HepG2 (cell line): ENCODE data around the gene GDF11. TPM values are rescaled to one million over a fixed set of nuclear protein-coding genes. Genes with fewer than 3 reads are reported as not detected.

Experiments
- ATF7-NPFF ChIP-seq: sonication (generic); formaldehyde crosslinking; IDR thresholded peaks from 2 replicates; pipeline ENCODE4 v1.8.1; 2023; ENCODE audit warnings: mild to moderate bottlenecking, low read depth, missing genetic modification reagents, moderate library complexity
- FIP1L1 ChIP-seq: fragments of 200-400 bp; formaldehyde crosslinking; IDR thresholded peaks from 2 replicates; pipeline ENCODE4 v1.6.1; 2018; ENCODE audit warnings: low read depth, mild to moderate bottlenecking, low read length, moderate library complexity, borderline replicate concordance; ENCODE audit not compliant: insufficient read depth
- GATAD1 ChIP-seq: IDR thresholded peaks from 2 replicates; pipeline ENCODE4 v1.6.1; 2016; ENCODE audit warnings: missing genetic modification reagents, missing compliant biosample characterization
- HDAC6 ChIP-seq: fragments of 200-600 bp; sonication (generic); IDR thresholded peaks from 2 replicates; pipeline ENCODE4 v1.7.0; 2017; ENCODE audit warnings: mild to moderate bottlenecking, antibody characterized with exemption, low read length, low read depth
- HNF4G ChIP-seq, 2 experiments: sonication (generic) in 1 of 2; formaldehyde crosslinking in 1 of 2; IDR thresholded peaks; 2 replicates each; pipeline versions ENCODE4 v1.4.0 to v1.6.1; 2011 to 2020; ENCODE audit warnings: borderline replicate concordance in 2 of 2, low read depth in 2 of 2, mild to moderate bottlenecking in 2 of 2, low read length in 1 of 2, missing genetic modification reagents in 1 of 2, moderate library complexity in 1 of 2
- KLF11 ChIP-seq: IDR thresholded peaks from 2 replicates; pipeline ENCODE4 v1.6.1; 2016; ENCODE audit warnings: missing compliant biosample characterization
- RBM22 ChIP-seq: fragments of 200-400 bp; formaldehyde crosslinking; optimal IDR thresholded peaks from 2 replicates; pipeline ENCODE3; 2017; ENCODE audit warnings: mild to moderate bottlenecking, low read length, moderate library complexity
- REPIN1 ChIP-seq: sonication (generic); formaldehyde crosslinking; IDR thresholded peaks from 2 replicates; pipeline ENCODE4 v1.8.0; 2022; ENCODE audit warnings: missing genetic modification reagents, low read depth, mild to moderate bottlenecking, borderline replicate concordance
- SAP130 ChIP-seq: IDR thresholded peaks from 2 replicates; pipeline ENCODE4 v1.6.1; 2016; ENCODE audit warnings: low read depth
- TCF12 ChIP-seq, 2 experiments: fragments of 450-650 bp in 1 of 2; sonication (generic) in 1 of 2; formaldehyde crosslinking in 1 of 2; IDR thresholded peaks; 2 replicates each; pipeline versions ENCODE4 v1.6.1 to v1.8.0; 2017 to 2022; ENCODE audit warnings: antibody characterized with exemption in 1 of 2, mild to moderate bottlenecking in 1 of 2, missing genetic modification reagents in 1 of 2, moderate library complexity in 1 of 2
- YEATS2 ChIP-seq: sonication (generic); formaldehyde crosslinking; IDR thresholded peaks from 2 replicates; pipeline ENCODE4 v1.4.0; 2020; ENCODE audit warnings: missing genetic modification reagents, borderline replicate concordance
- ZBED4 ChIP-seq: sonication (generic); formaldehyde crosslinking; IDR thresholded peaks from 2 replicates; pipeline ENCODE4 v1.4.0; 2020; ENCODE audit warnings: missing genetic modification reagents, borderline replicate concordance
- ZMAT3 ChIP-seq: sonication (generic); formaldehyde crosslinking; conservative IDR thresholded peaks from 2 replicates; pipeline ENCODE4 v1.7.0; 2021; ENCODE audit warnings: missing genetic modification reagents
- ZNF180 ChIP-seq: sonication (generic); formaldehyde crosslinking; IDR thresholded peaks from 2 replicates; pipeline ENCODE4 v1.4.0; 2020; ENCODE audit warnings: low read depth, missing genetic modification reagents, borderline replicate concordance
- ZNF33B ChIP-seq: sonication (generic); formaldehyde crosslinking; IDR thresholded peaks from 2 replicates; pipeline ENCODE4 v1.5.1; 2020; ENCODE audit warnings: mild to moderate bottlenecking, missing genetic modification reagents
- ZNF44 ChIP-seq: sonication (generic); formaldehyde crosslinking; IDR thresholded peaks from 2 replicates; pipeline ENCODE4 v1.5.1; 2020; ENCODE audit warnings: mild to moderate bottlenecking, missing genetic modification reagents
- ZNF530 ChIP-seq: sonication (generic); formaldehyde crosslinking; IDR thresholded peaks from 2 replicates; pipeline ENCODE4 v1.5.0; 2020; ENCODE audit warnings: low read depth, mild to moderate bottlenecking, missing genetic modification reagents
- ZNF747 ChIP-seq: sonication (generic); formaldehyde crosslinking; IDR thresholded peaks from 2 replicates; pipeline ENCODE4 v1.8.1; 2023; ENCODE audit warnings: missing genetic modification reagents, mild to moderate bottlenecking, borderline replicate concordance
- ZNF878 ChIP-seq: sonication (generic); formaldehyde crosslinking; IDR thresholded peaks from 2 replicates; pipeline ENCODE4 v1.8.1; 2023; ENCODE audit warnings: mild to moderate bottlenecking, missing genetic modification reagents, moderate library complexity
- polyA plus RNA-seq, 8 experiments: library from polyadenylated mRNA; depleted of rRNA in 3 of 8; stranded (reverse) in 7 of 8; unstranded in 1 of 8; fragments of >200 nt; fragmentation: Illumina TruSeq in 4 of 8; extraction: Trizol in 4 of 8; gene quantifications; 2 replicates each; pipeline versions ENCODE4 v1.2.1 to v1.2.3, GENCODE V29; 2011 to 2016; ENCODE audit warnings: low read depth in 4 of 8, missing spikeins in 1 of 8, mixed read lengths in 1 of 8; ENCODE audit not compliant: insufficient read depth in 1 of 8
- total RNA-seq, 5 experiments: library from RNA; depleted of rRNA; stranded (reverse); fragments of >200 nt; fragmentation: Illumina TruSeq; extraction: Trizol; gene quantifications; 2 replicates each; pipeline ENCODE4 v1.2.3, GENCODE V29; 2016; ENCODE audit warnings: low read depth in 1 of 5
- TF ChIP-seq, protein P1 (sequence below): sonication (generic); formaldehyde crosslinking; IDR thresholded peaks from 2 replicates; pipeline ENCODE4 v1.4.0; 2020; ENCODE audit warnings: missing genetic modification reagents, borderline replicate concordance
- TF ChIP-seq, protein P2 (sequence below): sonication (generic); formaldehyde crosslinking; IDR thresholded peaks from 2 replicates; pipeline ENCODE4 v1.4.0; 2020; ENCODE audit warnings: mild to moderate bottlenecking, missing genetic modification reagents

Gene GDF11
- total and polyA plus RNA-seq, 2 of the 13 experiments (the other 11 are each of a cell fraction or from before 2014, with no cell fraction given), result 0.63 to 1.5 TPM

- TF ChIP-seq, protein P1, sequence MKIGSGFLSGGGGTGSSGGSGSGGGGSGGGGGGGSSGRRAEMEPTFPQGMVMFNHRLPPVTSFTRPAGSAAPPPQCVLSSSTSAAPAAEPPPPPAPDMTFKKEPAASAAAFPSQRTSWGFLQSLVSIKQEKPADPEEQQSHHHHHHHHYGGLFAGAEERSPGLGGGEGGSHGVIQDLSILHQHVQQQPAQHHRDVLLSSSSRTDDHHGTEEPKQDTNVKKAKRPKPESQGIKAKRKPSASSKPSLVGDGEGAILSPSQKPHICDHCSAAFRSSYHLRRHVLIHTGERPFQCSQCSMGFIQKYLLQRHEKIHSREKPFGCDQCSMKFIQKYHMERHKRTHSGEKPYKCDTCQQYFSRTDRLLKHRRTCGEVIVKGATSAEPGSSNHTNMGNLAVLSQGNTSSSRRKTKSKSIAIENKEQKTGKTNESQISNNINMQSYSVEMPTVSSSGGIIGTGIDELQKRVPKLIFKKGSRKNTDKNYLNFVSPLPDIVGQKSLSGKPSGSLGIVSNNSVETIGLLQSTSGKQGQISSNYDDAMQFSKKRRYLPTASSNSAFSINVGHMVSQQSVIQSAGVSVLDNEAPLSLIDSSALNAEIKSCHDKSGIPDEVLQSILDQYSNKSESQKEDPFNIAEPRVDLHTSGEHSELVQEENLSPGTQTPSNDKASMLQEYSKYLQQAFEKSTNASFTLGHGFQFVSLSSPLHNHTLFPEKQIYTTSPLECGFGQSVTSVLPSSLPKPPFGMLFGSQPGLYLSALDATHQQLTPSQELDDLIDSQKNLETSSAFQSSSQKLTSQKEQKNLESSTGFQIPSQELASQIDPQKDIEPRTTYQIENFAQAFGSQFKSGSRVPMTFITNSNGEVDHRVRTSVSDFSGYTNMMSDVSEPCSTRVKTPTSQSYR (CRISPR knock-in tag), result peak; percentile 68
- no peak for TF ChIP-seq ZBED4 (CRISPR knock-in tag)
- no peak for TF ChIP-seq TCF12 (IDR thresholded peaks at IDR 0.05)
- no peak for TF ChIP-seq TCF12 (CRISPR knock-in tag; IDR thresholded peaks at IDR 0.05)
- peak; percentile 61; the same call in 1 of the 2 replicates for TF ChIP-seq REPIN1 (CRISPR knock-in tag)
- TF ChIP-seq ATF7-NPFF (CRISPR knock-in tag), result peak; percentile 58; the same call in 1 of the 2 replicates
- TF ChIP-seq SAP130 (CRISPR knock-in tag), result peak; percentile 99
- no peak for TF ChIP-seq ZNF530 (CRISPR knock-in tag)
- no peak; the same call in 1 of the 2 replicates for TF ChIP-seq ZMAT3
- no peak for TF ChIP-seq ZNF878 (CRISPR knock-in tag)
- TF ChIP-seq KLF11 (CRISPR knock-in tag), result peak; percentile 77; the same call in 1 of the 2 replicates
- no peak for TF ChIP-seq ZNF33B (CRISPR knock-in tag)
- no peak for TF ChIP-seq RBM22
- no peak for TF ChIP-seq HDAC6
- TF ChIP-seq, protein P2, sequence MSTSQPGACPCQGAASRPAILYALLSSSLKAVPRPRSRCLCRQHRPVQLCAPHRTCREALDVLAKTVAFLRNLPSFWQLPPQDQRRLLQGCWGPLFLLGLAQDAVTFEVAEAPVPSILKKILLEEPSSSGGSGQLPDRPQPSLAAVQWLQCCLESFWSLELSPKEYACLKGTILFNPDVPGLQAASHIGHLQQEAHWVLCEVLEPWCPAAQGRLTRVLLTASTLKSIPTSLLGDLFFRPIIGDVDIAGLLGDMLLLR (CRISPR knock-in tag), result 0 out of 2 replicates have a peak, but pooled peaks have one; percentile 34
- peak; percentile 99 for TF ChIP-seq GATAD1 (CRISPR knock-in tag)
- TF ChIP-seq ZNF747, result peak; percentile 87
- TF ChIP-seq YEATS2, result peak; percentile 94
- no peak for TF ChIP-seq ZNF180 (CRISPR knock-in tag)
- TF ChIP-seq HNF4G (IDR thresholded peaks at IDR 0.05; ENCODE audit: borderline replicate concordance, low read depth, low read length), result no peak
- TF ChIP-seq HNF4G (CRISPR knock-in tag; IDR thresholded peaks at IDR 0.05; ENCODE audit: borderline replicate concordance, low read depth), result no peak; the same call in 1 of the 2 replicates
- TF ChIP-seq ZNF44 (CRISPR knock-in tag), result no peak; the same call in 1 of the 2 replicates
- no peak for TF ChIP-seq FIP1L1
Observed at GRCh38 chr12:55715833-55716581, 26.9 kb upstream of the GDF11 start, which contains the start of gene BLOC1S1 (continued).
